SK-N-SH treated with all-trans-retinoic acid at 6 μM for 48 hours (cell line): Measurements from ENCODE around the gene GLRA1.

Source experiments
- ISL1 ChIP-seq: fragments of 250-450 bp; sonication (Bioruptor Pico); IDR thresholded peaks from 2 replicates; pipeline ENCODE4 v2.1.2; 2022; ENCODE audit warnings: mild to moderate bottlenecking, moderate library complexity
- OSR1 ChIP-seq: fragments of 250-450 bp; sonication (Bioruptor Pico); IDR thresholded peaks from 2 replicates; pipeline ENCODE4 v1.8.0; 2022; ENCODE audit warnings: moderate library complexity, mild to moderate bottlenecking, inconsistent platforms
- PATZ1 ChIP-seq: fragments of 250-450 bp; sonication (Bioruptor Pico); IDR thresholded peaks from 2 replicates; pipeline ENCODE4 v1.8.0; 2020; ENCODE audit warnings: mild to moderate bottlenecking, moderate library complexity, borderline replicate concordance
- PPARA ChIP-seq: fragments of 250-450 bp; sonication (Bioruptor Pico); IDR thresholded peaks from 2 replicates; pipeline ENCODE4 v1.5.0; 2020; ENCODE audit warnings: mild to moderate bottlenecking, borderline replicate concordance
- SNAI2 ChIP-seq: fragments of 250-450 bp; sonication (Bioruptor Pico); IDR thresholded peaks from 2 replicates; pipeline ENCODE4 v1.5.0; 2020; ENCODE audit warnings: mild to moderate bottlenecking, moderate library complexity
- TCF4 ChIP-seq: fragments of 250-450 bp; sonication (Bioruptor Pico); IDR thresholded peaks from 2 replicates; pipeline ENCODE4 v1.8.0; 2021; ENCODE audit warnings: mild to moderate bottlenecking, moderate library complexity, borderline replicate concordance
- TSHZ2 ChIP-seq: fragments of 250-450 bp; sonication (Bioruptor Pico); IDR thresholded peaks from 2 replicates; pipeline ENCODE4 v1.5.0; 2020; ENCODE audit warnings: mild to moderate bottlenecking, moderate library complexity
- ZFP3 ChIP-seq: fragments of 250-450 bp; sonication (Bioruptor Pico); IDR thresholded peaks from 2 replicates; pipeline ENCODE4 v1.5.0; 2020; ENCODE audit warnings: mild to moderate bottlenecking, moderate library complexity
- ZFP30 ChIP-seq: fragments of 450-650 bp; formaldehyde crosslinking; IDR thresholded peaks from 2 replicates; pipeline ENCODE4 v1.5.0; 2022; ENCODE audit warnings: mild to moderate bottlenecking, moderate library complexity

- TF ChIP-seq ZFP30 (CRISPR knock-in tag) (no peak), ISL1 (CRISPR knock-in tag) (no peak), ZFP3 (CRISPR knock-in tag) (no peak), PPARA (CRISPR knock-in tag) (no peak), TCF4 (CRISPR knock-in tag) (no peak), TSHZ2 (no peak), SNAI2 (no peak), OSR1 (CRISPR knock-in tag) (no peak), PATZ1 (no peak)
These were observed 112.9 kb downstream of the GLRA1 start for GRCh38 chr5:151811593-151812321.
